GM19035 (cell line): ENCODE measurements around the gene SLC16A13.
A peak's percentile ranks its signal among the peaks of the same experiment; 100 is the strongest.
"Not testable (repeated sequence)": the region's sequence is repeated elsewhere in the genome, so short reads cannot be mapped to it uniquely, and the experiment has no call there.

Experiments used
- ATAC-seq: cut with Tn5 transposase; IDR thresholded peaks from one replicate; pipeline ENCODE4 v1.9.1; 2021; ENCODE audit not compliant: unreplicated experiment

The SLC16A13 gene

DNA sequence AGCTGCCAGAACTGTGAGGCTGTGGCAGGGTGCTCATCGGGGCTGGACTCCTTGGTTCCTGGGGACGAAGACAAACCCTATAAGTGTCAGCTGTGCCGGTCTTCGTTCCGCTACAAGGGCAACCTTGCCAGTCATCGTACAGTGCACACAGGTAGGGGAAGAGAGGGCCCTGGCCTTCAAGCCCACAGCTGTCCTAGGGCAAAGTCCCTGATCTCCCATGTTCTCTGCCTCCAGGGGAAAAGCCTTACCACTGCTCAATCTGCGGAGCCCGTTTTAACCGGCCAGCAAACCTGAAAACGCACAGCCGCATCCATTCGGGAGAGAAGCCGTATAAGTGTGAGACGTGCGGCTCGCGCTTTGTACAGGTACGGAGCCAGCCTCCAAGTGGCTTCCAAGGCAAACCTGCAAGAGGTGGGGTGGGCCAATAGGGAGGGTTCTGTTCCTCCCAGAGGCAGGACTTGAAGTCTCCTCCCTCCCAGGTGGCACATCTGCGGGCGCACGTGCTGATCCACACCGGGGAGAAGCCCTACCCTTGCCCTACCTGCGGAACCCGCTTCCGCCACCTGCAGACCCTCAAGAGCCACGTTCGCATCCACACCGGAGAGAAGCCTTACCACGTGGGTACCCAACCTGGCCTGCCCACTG is 9.2 kb upstream of the SLC16A13 start:
- no peak for ATAC-seq

- ATAC-seq, result no peak
These were observed 8.5 kb upstream of the SLC16A13 start for GRCh38 chr17:7027335-7027734.

- no peak for ATAC-seq
These were observed 6.7 kb upstream of the SLC16A13 start for GRCh38 chr17:7029096-7029495.

GRCh38 chr17:7029659-7030058 is 6.2 kb upstream of the SLC16A13 start:
- ATAC-seq, result no peak

- peak; percentile 14 for ATAC-seq
These were observed 742 bp upstream of the SLC16A13 start for GRCh38 chr17:7034955-7035590.

DNA sequence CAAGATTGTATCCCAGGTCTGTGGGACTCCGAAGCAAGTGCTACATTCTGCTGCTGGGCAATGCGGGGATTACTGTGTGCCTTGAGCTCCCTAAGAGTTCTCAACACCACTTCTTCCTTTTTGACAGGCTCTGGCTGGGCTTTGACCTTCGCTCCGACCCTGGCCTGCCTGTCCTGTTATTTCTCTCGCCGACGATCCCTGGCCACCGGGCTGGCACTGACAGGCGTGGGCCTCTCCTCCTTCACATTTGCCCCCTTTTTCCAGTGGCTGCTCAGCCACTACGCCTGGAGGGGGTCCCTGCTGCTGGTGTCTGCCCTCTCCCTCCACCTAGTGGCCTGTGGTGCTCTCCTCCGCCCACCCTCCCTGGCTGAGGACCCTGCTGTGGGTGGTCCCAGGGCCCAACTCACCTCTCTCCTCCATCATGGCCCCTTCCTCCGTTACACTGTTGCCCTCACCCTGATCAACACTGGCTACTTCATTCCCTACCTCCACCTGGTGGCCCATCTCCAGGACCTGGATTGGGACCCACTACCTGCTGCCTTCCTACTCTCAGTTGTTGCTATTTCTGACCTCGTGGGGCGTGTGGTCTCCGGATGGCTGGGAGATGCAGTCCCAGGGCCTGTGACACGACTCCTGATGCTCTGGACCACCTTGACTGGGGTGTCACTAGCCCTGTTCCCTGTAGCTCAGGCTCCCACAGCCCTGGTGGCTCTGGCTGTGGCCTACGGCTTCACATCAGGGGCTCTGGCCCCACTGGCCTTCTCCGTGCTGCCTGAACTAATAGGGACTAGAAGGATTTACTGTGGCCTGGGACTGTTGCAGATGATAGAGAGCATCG is 2.4 kb downstream of the SLC16A13 start:
- no peak for ATAC-seq

- ATAC-seq, result no peak
These were observed 4.0 kb downstream of the SLC16A13 start for GRCh38 chr17:7039832-7040231.

GRCh38 chr17:7041607-7042500 is 6.0 kb downstream of the SLC16A13 start:
- no peak for ATAC-seq

- ATAC-seq, result no peak
These were observed 6.8 kb downstream of the SLC16A13 start for GRCh38 chr17:7042501-7043181.

GRCh38 chr17:7043182-7043496 is 7.3 kb downstream of the SLC16A13 start:
- no peak for ATAC-seq

- ATAC-seq, result no peak
These were observed 7.8 kb downstream of the SLC16A13 start, which contains the start of gene SLC16A11 for GRCh38 chr17:7043497-7044198. Gene SLC16A11 (minus strand): TSS chr17:7044092. CDS start chr17:7043513, 579 bp downstream.

- ATAC-seq, result no peak
These were observed 9.8 kb downstream of the SLC16A13 start for GRCh38 chr17:7045492-7046126.

DNA sequence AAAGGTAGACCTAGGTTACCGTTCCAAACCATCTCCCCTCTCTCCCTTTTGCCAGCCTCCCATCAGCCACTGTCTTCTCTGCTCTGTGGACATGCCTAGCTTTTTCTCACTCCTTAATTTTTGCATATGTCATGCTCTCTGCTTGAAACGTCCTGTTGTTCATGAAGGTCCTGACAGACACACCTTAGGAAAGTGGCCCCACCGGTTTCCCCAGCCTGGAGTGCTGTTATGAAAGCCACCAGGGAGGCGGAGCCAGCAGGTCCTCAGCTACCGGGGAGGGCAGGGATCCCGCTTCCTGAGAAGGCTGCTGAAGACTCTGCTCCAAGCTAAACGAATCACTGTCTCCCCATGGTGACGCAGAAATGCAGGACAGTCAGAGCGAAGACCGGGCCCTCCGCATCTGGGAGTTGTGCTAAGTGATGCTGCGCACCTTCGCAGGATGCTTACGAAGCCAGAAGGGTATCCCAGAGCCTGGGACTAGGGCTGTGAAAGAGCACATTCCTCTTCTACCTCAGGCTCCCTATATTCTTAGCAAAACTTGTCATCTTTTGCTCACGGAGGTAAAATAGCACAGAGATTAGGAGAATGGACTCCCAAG is 10.4 kb downstream of the SLC16A13 start:
- ATAC-seq, result no peak

DNA sequence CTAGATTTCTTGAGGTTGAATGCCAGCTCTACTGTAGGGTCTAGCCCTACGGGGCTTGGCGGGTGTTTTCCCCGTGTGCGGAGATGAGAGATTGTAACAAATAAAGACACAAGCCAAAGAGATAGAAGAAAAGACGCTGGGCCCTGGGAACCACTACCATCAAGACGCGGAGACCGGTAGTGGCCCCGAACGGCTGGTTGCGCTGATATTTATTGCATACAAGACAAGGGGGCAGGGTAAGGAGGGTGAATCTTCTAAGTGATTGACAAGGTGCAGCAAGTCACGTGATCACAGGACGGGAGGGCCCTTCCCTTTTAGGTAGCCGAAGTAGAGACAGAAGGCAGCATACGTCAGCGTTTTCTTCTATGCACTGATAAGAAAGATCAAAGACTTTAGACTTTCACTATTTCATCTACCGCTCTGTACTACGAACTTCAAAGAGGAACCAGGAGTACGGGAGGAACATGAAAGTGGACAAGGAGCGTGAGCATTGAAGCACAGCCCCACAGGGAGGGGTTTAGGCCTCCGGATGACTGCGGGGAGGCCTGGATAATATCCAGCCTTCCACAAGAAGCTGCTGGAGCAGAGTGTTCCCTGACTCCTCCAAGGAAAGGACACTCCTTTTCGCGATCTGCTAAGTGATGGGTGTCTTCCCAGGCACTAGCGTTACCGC is 11.0 kb downstream of the SLC16A13 start:
- ATAC-seq, result not testable (repeated sequence)

DNA sequence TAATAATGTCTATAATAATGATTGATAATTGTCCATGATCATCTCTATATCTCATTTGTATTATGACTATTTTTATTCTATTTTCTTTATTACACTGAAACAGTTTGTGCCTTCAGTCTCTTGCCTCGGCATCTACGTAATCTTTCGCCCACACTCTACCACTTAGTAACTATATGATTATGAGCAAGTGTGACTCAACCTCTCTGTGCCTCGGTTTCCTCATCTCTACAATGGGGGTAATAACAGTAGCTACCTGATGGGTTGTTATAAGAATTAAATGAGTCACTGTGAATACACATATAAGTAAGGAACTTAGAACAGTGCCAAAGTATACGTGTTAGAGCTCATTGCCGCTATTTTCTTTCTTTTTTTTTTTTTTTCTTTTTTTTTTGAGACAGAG is 11.8 kb downstream of the SLC16A13 start:
- ATAC-seq, result no peak

GRCh38 chr17:7048968-7049367 is 13.2 kb downstream of the SLC16A13 start:
- ATAC-seq, result no peak

- not testable (repeated sequence) for ATAC-seq
These were observed 14.8 kb downstream of the SLC16A13 start for GRCh38 chr17:7050583-7050982.

DNA sequence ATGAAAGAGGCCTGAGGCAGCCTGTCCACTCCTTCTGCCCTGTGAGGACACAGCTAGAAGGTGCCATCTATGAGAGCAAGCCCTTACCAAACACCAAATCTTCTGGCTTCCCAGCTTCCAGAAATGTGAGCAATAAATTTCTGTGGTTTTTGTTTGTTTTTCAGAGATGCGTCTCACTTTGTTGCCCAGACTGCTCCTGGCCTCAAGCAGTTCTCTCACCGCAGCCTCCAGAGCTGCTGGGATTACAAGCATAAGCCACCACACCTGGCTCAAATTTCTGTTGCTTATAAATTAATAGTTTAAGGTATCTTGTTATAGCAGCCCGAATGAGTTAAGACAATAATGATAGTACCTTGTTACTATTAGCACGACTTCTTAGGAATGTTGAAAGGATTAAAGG is 20.6 kb downstream of the SLC16A13 start:
- no peak for ATAC-seq
